A673 (cell line): ENCODE measurements around the gene NFATC1. TPM values are rescaled to one million over a fixed set of nuclear protein-coding genes. Genes with fewer than 3 reads are reported as not detected.

ENCODE experiments used
- BruUV-seq: library from RNA; stranded (reverse); fragments of 400-500 nt; replicated peaks from 2 replicates; lab custom pipeline; 2021; lab: Mats Ljungman, UMichigan
- CTCF ChIA-PET: fragments of 300-600 bp; sonication (Branson Sonifier 250); formaldehyde crosslinking; loops from one replicate; lab custom pipeline; 2022; ENCODE audit warnings: antibody characterized with exemption; lab: Charles Lee
- POLR2A ChIA-PET: fragments of 300-600 bp; sonication (Branson Sonifier 250); formaldehyde crosslinking; loops from one replicate; lab custom pipeline; 2022; ENCODE audit warnings: antibody characterized with exemption; ENCODE audit not compliant: low non-redundant PET; lab: Charles Lee
- DNase-seq: peaks from one replicate; pipeline ENCODE4 v3.0.0-alpha.2; 2015; ENCODE audit warnings: low spot score
- H3K27ac ChIP-seq: fragments of 200-600 bp; sonication (generic); 2 replicates; pipeline ENCODE4 v1.5.1; 2016; ENCODE audit warnings: mixed run types, low read depth, mild to moderate bottlenecking, mixed read lengths, antibody characterized with exemption, low read length; ENCODE audit not compliant: poor library complexity, severe bottlenecking
- H3K27me3 ChIP-seq: fragments of 200-600 bp; sonication (generic); replicated peaks from 2 replicates; pipeline ENCODE4 v1.6.1; 2017; ENCODE audit warnings: mixed run types, low read depth, mild to moderate bottlenecking, mixed read lengths, antibody characterized with exemption, low read length; ENCODE audit not compliant: insufficient read depth, poor library complexity
- H3K36me3 ChIP-seq: fragments of 200-600 bp; sonication (generic); 2 replicates; pipeline ENCODE4 v1.6.1; 2016; ENCODE audit warnings: mixed run types, mild to moderate bottlenecking, mixed read lengths, antibody characterized with exemption, low read length; ENCODE audit not compliant: insufficient read depth, poor library complexity, severe bottlenecking
- H3K4me1 ChIP-seq: fragments of 200-600 bp; sonication (generic); 2 replicates; pipeline ENCODE4 v1.6.1; 2017; ENCODE audit warnings: mixed run types, mild to moderate bottlenecking, mixed read lengths, antibody characterized with exemption, low read length; ENCODE audit not compliant: insufficient read depth, poor library complexity, severe bottlenecking
- H3K4me3 ChIP-seq: fragments of 200-600 bp; sonication (generic); 2 replicates; pipeline ENCODE4 v1.5.1; 2016; ENCODE audit warnings: low read depth, mixed run types, mild to moderate bottlenecking, mixed read lengths, low read length; ENCODE audit not compliant: poor library complexity, severe bottlenecking
- H3K9me3 ChIP-seq: fragments of 200-600 bp; sonication (generic); 2 replicates; pipeline ENCODE4 v1.6.1; 2016; ENCODE audit warnings: mixed run types, low read depth, mild to moderate bottlenecking, mixed read lengths, antibody characterized with exemption, low read length; ENCODE audit not compliant: poor library complexity, severe bottlenecking
- EZH2 ChIP-seq: fragments of 200-600 bp; sonication (generic); IDR thresholded peaks from 2 replicates; pipeline ENCODE4 v1.6.1; 2017; ENCODE audit warnings: borderline replicate concordance, low read depth, mild to moderate bottlenecking, mixed read lengths, antibody characterized with exemption, low read length; ENCODE audit not compliant: poor library complexity, severe bottlenecking
- intact Hi-C: fragments of 100-400 bp; cut with micrococcal nuclease; formaldehyde crosslinking; loops from one replicate; pipeline ENCODE4 v1.10.0; 2022; ENCODE audit not compliant: unreplicated experiment
- total RNA-seq: library from RNA; stranded (reverse); gene quantifications from 2 replicates; pipeline ENCODE4 v1.2.3, GENCODE V29; 2021
- TF ChIP-seq, protein P1 (sequence below): fragments of 300-800, 200-600 bp; sonication (generic); conservative IDR thresholded peaks from 2 replicates; pipeline ENCODE4 v1.5.1; 2017; ENCODE audit warnings: low read depth, mild to moderate bottlenecking, antibody characterized with exemption, low read length, moderate library complexity, mixed read lengths

Gene NFATC1
- total RNA-seq, 1 experiment from 2014 or later, result 10.4 TPM

DNA sequence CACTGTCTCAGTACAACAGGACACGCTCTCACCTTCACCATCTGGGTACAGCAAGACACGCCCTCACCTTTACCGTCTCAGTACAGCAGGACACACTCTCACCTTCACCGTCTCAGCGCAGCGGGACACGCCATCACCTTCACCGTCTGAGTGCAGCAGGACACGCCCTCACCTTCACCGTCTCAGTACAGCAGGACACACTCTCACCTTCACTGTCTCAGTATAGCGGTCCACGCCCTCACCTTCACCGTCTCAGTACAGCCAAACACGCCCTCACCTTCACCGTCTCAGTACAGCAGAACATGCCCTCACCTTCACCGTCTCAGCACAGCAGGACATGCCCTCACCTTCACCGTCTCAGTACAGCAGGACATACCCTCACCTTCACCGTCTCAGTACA is 174.0 kb downstream of the NFATC1 start:
- peaks cover 10% of the 10 kb centered on the region for H3K4me1 ChIP-seq
- intact Hi-C loops, result no loop called here
- no TSS peak for BruUV-seq
- H3K9me3 ChIP-seq, result peaks cover 6% of the 10 kb centered on the region
- no peaks in the 10 kb centered on the region for H3K27me3 ChIP-seq
- H3K36me3 ChIP-seq, result no peaks in the 10 kb centered on the region
- ChIA-PET CTCF (no interaction called here), POLR2A (no interaction called here)
- H3K4me3 ChIP-seq, result no peak overlapping the region
- no peak for DNase-seq
- TF ChIP-seq EZH2, result no peak
- TF ChIP-seq, protein P1, sequence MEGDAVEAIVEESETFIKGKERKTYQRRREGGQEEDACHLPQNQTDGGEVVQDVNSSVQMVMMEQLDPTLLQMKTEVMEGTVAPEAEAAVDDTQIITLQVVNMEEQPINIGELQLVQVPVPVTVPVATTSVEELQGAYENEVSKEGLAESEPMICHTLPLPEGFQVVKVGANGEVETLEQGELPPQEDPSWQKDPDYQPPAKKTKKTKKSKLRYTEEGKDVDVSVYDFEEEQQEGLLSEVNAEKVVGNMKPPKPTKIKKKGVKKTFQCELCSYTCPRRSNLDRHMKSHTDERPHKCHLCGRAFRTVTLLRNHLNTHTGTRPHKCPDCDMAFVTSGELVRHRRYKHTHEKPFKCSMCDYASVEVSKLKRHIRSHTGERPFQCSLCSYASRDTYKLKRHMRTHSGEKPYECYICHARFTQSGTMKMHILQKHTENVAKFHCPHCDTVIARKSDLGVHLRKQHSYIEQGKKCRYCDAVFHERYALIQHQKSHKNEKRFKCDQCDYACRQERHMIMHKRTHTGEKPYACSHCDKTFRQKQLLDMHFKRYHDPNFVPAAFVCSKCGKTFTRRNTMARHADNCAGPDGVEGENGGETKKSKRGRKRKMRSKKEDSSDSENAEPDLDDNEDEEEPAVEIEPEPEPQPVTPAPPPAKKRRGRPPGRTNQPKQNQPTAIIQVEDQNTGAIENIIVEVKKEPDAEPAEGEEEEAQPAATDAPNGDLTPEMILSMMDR, result no peak
- H3K27ac ChIP-seq, result no peak overlapping the region

DNA sequence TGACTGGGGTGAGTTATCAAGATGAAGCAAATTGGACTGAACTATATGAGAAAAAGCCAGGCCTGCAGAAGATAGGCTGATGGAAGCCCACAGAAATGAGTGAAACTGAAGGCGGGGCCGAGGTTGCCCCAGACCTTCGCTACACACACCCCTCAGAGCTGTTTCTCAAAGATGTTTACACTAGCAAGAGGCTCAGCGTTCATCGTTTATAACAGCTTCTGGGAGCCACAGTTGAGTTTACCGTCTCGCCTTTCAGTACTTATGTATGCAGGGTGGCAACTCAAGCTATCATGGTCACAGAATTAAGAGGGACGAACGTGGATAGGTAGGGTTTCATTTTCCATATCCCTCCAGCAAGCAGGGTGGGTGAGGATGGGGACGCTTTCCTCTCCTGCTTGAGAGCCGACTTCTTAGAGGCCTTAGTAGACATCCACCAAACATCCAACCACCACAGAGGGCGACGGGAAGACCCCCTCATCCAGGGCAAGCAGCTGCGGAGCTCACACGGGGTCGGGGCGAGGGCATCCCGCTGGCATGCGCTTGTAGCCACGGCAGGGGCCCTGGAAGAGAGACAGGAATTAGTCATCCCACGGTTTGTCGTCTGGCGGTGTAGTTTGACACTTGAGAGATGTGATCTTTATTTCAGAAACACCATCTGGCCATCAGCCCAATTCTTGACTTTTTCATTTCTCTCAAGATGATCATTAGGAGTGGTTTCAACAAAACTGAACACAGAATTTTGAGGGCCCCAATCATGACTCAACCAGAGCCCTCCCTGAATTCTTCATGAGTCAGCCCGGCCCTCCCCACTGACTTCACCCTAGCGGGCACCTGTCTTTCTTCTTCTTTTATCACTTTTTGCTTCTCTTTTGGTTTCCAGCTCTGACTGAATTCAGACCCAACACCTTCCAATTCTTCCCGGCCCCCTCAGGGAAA is 174.8 kb downstream of the NFATC1 start:
- Histone ChIP-seq H3K9me3 (peaks cover 6% of the 10 kb centered on the region), H3K27me3 (no peaks in the 10 kb centered on the region), H3K4me3 (peak overlapping the region; percentile 5), H3K36me3 (no peaks in the 10 kb centered on the region), H3K27ac (no peak overlapping the region), H3K4me1 (peaks cover 10% of the 10 kb centered on the region)
- peak; percentile 57 for DNase-seq
- CTCF ChIA-PET, result no interaction called here
- intact Hi-C loops, result no loop called here
- POLR2A ChIA-PET, result no interaction called here
- no TSS peak for BruUV-seq
- TF ChIP-seq EZH2, result no peak
- TF ChIP-seq, protein P1, result no peak

DNA sequence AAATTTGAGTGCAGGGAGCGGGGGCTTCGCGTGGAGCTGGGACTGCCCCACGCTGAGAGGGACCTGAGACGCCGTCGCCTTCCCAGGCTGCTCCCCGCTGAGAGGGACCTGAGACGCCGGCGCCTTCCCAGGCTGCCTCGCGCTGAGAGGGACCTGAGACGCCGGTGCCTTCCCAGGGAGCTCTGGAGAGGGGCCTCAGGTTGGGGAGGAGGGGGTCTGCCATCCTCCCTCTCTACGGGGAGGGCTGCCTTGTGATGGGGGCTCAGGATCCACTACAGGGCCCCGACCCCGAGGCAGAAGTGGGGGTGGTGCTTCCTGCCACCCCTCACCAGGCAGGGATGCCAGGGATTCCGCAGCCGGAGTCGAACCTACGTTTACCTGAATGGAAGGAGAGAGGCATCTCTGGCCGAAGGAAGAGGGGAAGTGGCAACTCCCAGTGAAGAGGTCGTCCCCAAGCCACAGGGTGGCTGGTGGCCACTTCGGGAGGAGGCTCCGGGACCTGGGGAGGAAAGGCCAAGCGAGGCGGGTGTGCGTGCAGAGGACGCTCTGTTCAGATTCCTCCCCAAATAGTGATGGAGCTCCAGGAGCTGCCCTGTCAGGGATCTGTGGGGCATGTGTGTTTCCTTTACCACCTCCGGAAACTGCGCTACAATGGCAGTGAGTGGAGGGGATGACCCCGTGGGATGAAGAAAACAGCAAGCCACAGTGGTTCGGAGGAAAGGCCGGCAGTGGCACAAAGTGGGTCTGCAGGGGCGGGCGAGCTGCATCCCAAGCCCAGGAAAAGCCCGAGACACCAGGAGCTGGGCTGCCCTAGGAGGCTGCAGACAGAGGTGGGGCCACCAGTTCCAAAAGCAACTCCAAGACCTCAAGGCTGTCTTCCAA is 175.7 kb downstream of the NFATC1 start:
- intact Hi-C loops, result no loop called here
- H3K27me3 ChIP-seq, result no peaks in the 10 kb centered on the region
- ChIA-PET CTCF (no interaction called here), POLR2A (no interaction called here)
- peaks cover 10% of the 10 kb centered on the region for H3K4me1 ChIP-seq
- H3K36me3 ChIP-seq, result no peaks in the 10 kb centered on the region
- no peak overlapping the region for H3K27ac ChIP-seq
- TF ChIP-seq EZH2, result no peak
- TF ChIP-seq, protein P1, result no peak
- BruUV-seq, result no TSS peak
- peaks cover 6% of the 10 kb centered on the region for H3K9me3 ChIP-seq
- peak overlapping the region; percentile 5 for H3K4me3 ChIP-seq
- no peak for DNase-seq
